ENCODE results near the gene KIF16B. TPM values are rescaled to one million over a fixed set of nuclear protein-coding genes. Genes with fewer than 3 reads are reported as not detected.

Gene KIF16B
- total RNA-seq, 4 donors from 2014 or later, result 8.7 to 20.6 (median 16.6) TPM

GRCh38 chr20:16516794-16517193, 56.5 kb downstream of the KIF16B start:
- Histone ChIP-seq H3K4me3 (no peak overlapping the region), H3K9me3 (no peaks in the 10 kb centered on the region), H3K27me3 (no peaks in the 10 kb centered on the region), H3K4me1 (no peaks in the 10 kb centered on the region), H3K27ac (no peak overlapping the region), H3K36me3 (no peaks in the 10 kb centered on the region)
- no peak for DNase-seq
- TF ChIP-seq POLR2A (IDR thresholded peaks at IDR 0.05) (no peak), CTCF (IDR thresholded peaks at IDR 0.05) (no peak)
- intact Hi-C loops (cut with DNase I; ENCODE audit: low total_unique reads), result no loop called here

- TF ChIP-seq POLR2A (IDR thresholded peaks at IDR 0.05), result no peak
- no peak for TF ChIP-seq CTCF (IDR thresholded peaks at IDR 0.05)
- H3K27ac ChIP-seq, result no peak overlapping the region
- no peaks in the 10 kb centered on the region for H3K36me3 ChIP-seq
- H3K27me3 ChIP-seq, result no peaks in the 10 kb centered on the region
- no peak for DNase-seq
- intact Hi-C loops (cut with DNase I; ENCODE audit: low total_unique reads), result no loop called here
- no peaks in the 10 kb centered on the region for H3K9me3 ChIP-seq
- H3K4me1 ChIP-seq, result no peaks in the 10 kb centered on the region
- H3K4me3 ChIP-seq, result no peak overlapping the region
Measured at GRCh38 chr20:16515046-16515445, 58.2 kb downstream of the KIF16B start.

- H3K27me3 ChIP-seq, result no peaks in the 10 kb centered on the region
- no peak for DNase-seq
- no peaks in the 10 kb centered on the region for H3K4me1 ChIP-seq
- no peaks in the 10 kb centered on the region for H3K36me3 ChIP-seq
- H3K27ac ChIP-seq, result no peak overlapping the region
- TF ChIP-seq CTCF (IDR thresholded peaks at IDR 0.05), result no peak
- TF ChIP-seq POLR2A (IDR thresholded peaks at IDR 0.05), result no peak
- H3K9me3 ChIP-seq, result no peaks in the 10 kb centered on the region
- H3K4me3 ChIP-seq, result no peak overlapping the region
- intact Hi-C loops (cut with DNase I; ENCODE audit: low total_unique reads), result no loop called here
Measured at GRCh38 chr20:16514140-16514539, 59.1 kb downstream of the KIF16B start.

- H3K36me3 ChIP-seq, result no peaks in the 10 kb centered on the region
- intact Hi-C loops (cut with DNase I; ENCODE audit: low total_unique reads), result no loop called here
Measured at GRCh38 chr20:16505894-16506293, 67.4 kb downstream of the KIF16B start.

GRCh38 chr20:16501301-16501700, 71.9 kb downstream of the KIF16B start:
- H3K27ac ChIP-seq, result no peak overlapping the region
- no peak for TF ChIP-seq CTCF (IDR thresholded peaks at IDR 0.05)
- TF ChIP-seq POLR2A (IDR thresholded peaks at IDR 0.05), result no peak
- intact Hi-C loops (cut with DNase I; ENCODE audit: low total_unique reads), result no loop called here
- no peak overlapping the region for H3K4me3 ChIP-seq
- H3K36me3 ChIP-seq, result no peaks in the 10 kb centered on the region
- H3K27me3 ChIP-seq, result no peaks in the 10 kb centered on the region
- H3K4me1 ChIP-seq, result no peaks in the 10 kb centered on the region
- no peak for DNase-seq
- H3K9me3 ChIP-seq, result no peaks in the 10 kb centered on the region

More at GRCh38 chr20:16505894-16506293, 67.4 kb downstream of the KIF16B start:
- Histone ChIP-seq H3K4me3 (no peak overlapping the region), H3K27ac (no peak overlapping the region), H3K27me3 (no peaks in the 10 kb centered on the region), H3K9me3 (no peaks in the 10 kb centered on the region), H3K4me1 (no peaks in the 10 kb centered on the region)
- no peak for DNase-seq
- no peak for TF ChIP-seq CTCF (IDR thresholded peaks at IDR 0.05)
- no peak for TF ChIP-seq POLR2A (IDR thresholded peaks at IDR 0.05)

Data from uterus (tissue), 4 donors.